Activated T-helper 1 cell treated with anti-CD3 and anti-CD28 coated beads, Interleukin-12 subunit alpha, Interleukin-12 subunit beta, Interleukin-2, Interleukin-4 antibody, amounts not matched to agents 30 ng/mL and 10 ng/mL and 1 ng/mL, durations not matched to agents 14 hours and 24 hours and 36 hours (primary cell): ENCODE results near the gene PTPN14. TPM values are rescaled to one million over a fixed set of nuclear protein-coding genes. Genes with fewer than 3 reads are reported as not detected.
"Not testable (repeated sequence)": the region's sequence is repeated elsewhere in the genome, so short reads cannot be mapped to it uniquely, and the experiment has no call there.

Source experiments
- DNase-seq: peaks from one replicate; pipeline ENCODE4 v3.0.0; 2021; ENCODE audit warnings: low spot score
- H3K27ac Mint-ChIP-seq: one replicate; pipeline ENCODE4 v1.8.0; 2021; ENCODE audit warnings: mild to moderate bottlenecking, mixed read lengths
- H3K27me3 Mint-ChIP-seq: one replicate; pipeline ENCODE4 v1.8.0; 2022; ENCODE audit warnings: mild to moderate bottlenecking, moderate library complexity, mixed read lengths; ENCODE audit not compliant: insufficient read depth
- H3K36me3 Mint-ChIP-seq: one replicate; pipeline ENCODE4 v1.8.0; 2021; ENCODE audit warnings: low read depth, mixed read lengths
- H3K4me1 Mint-ChIP-seq: one replicate; pipeline ENCODE4 v1.8.0; 2021; ENCODE audit warnings: low read depth, mixed read lengths
- H3K4me3 Mint-ChIP-seq: one replicate; pipeline ENCODE4 v1.8.0; 2021; ENCODE audit warnings: mild to moderate bottlenecking, moderate library complexity, mixed read lengths
- H3K9me3 Mint-ChIP-seq: one replicate; pipeline ENCODE4 v1.8.0; 2021; ENCODE audit warnings: mixed read lengths
- intact Hi-C: fragments of 100-400 bp; cut with micrococcal nuclease; formaldehyde crosslinking; loops from one replicate; pipeline ENCODE4 v1.15.1; 2024
- total RNA-seq: library from RNA; stranded (reverse); gene quantifications from 2 replicates; pipeline ENCODE4 v1.2.3, GENCODE V29; 2022

PTPN14 gene
- total RNA-seq, 1 donor from 2014 or later = 20.6 TPM

- Mint-ChIP-seq H3K9me3 (no peaks in the 10 kb centered on the region), H3K36me3 (no peaks in the 10 kb centered on the region), H3K4me3 (no peak overlapping the region), H3K4me1 (no peaks in the 10 kb centered on the region), H3K27ac (no peak overlapping the region), H3K27me3 (peaks cover 24% of the 10 kb centered on the region)
- intact Hi-C loops = no loop called here
- DNase-seq = no peak
These were observed 6.6 kb downstream of the PTPN14 start for GRCh38 chr1:214544791-214545190.

GRCh38 chr1:214542275-214543199 lies 8.9 kb downstream of the PTPN14 start:
- no peak for DNase-seq
- peaks cover 30% of the 10 kb centered on the region for H3K27me3 Mint-ChIP-seq
- H3K4me3 Mint-ChIP-seq = no peak overlapping the region
- no peaks in the 10 kb centered on the region for H3K36me3 Mint-ChIP-seq
- H3K27ac Mint-ChIP-seq = no peak overlapping the region
- H3K9me3 Mint-ChIP-seq = no peaks in the 10 kb centered on the region
- intact Hi-C loops = no loop called here
- no peaks in the 10 kb centered on the region for H3K4me1 Mint-ChIP-seq

GRCh38 chr1:214541693-214542092 lies 9.7 kb downstream of the PTPN14 start:
- H3K36me3 Mint-ChIP-seq = no peaks in the 10 kb centered on the region
- no peaks in the 10 kb centered on the region for H3K4me1 Mint-ChIP-seq
- H3K9me3 Mint-ChIP-seq = no peaks in the 10 kb centered on the region
- H3K27me3 Mint-ChIP-seq = peaks cover 26% of the 10 kb centered on the region
- intact Hi-C loops = no loop called here
- H3K4me3 Mint-ChIP-seq = no peak overlapping the region
- H3K27ac Mint-ChIP-seq = no peak overlapping the region
- DNase-seq = no peak

GRCh38 chr1:214541206-214541605 lies 10.2 kb downstream of the PTPN14 start:
- intact Hi-C loops = no loop called here
- H3K27ac Mint-ChIP-seq = no peak overlapping the region
- no peaks in the 10 kb centered on the region for H3K36me3 Mint-ChIP-seq
- peaks cover 26% of the 10 kb centered on the region for H3K27me3 Mint-ChIP-seq
- no peak overlapping the region for H3K4me3 Mint-ChIP-seq
- H3K4me1 Mint-ChIP-seq = no peaks in the 10 kb centered on the region
- no peaks in the 10 kb centered on the region for H3K9me3 Mint-ChIP-seq
- no peak for DNase-seq

- no peak overlapping the region for H3K4me3 Mint-ChIP-seq
- no peaks in the 10 kb centered on the region for H3K4me1 Mint-ChIP-seq
- no peak for DNase-seq
- H3K27ac Mint-ChIP-seq = no peak overlapping the region
- intact Hi-C loops = no loop called here
- peaks cover 26% of the 10 kb centered on the region for H3K27me3 Mint-ChIP-seq
- no peaks in the 10 kb centered on the region for H3K36me3 Mint-ChIP-seq
- H3K9me3 Mint-ChIP-seq = no peaks in the 10 kb centered on the region
These were observed 11.1 kb downstream of the PTPN14 start for GRCh38 chr1:214540324-214540723.

GRCh38 chr1:214538496-214538895 lies 12.9 kb downstream of the PTPN14 start:
- no peaks in the 10 kb centered on the region for H3K36me3 Mint-ChIP-seq
- peaks cover 20% of the 10 kb centered on the region for H3K27me3 Mint-ChIP-seq
- DNase-seq = no peak
- intact Hi-C loops = no loop called here
- no peaks in the 10 kb centered on the region for H3K4me1 Mint-ChIP-seq
- H3K9me3 Mint-ChIP-seq = no peaks in the 10 kb centered on the region
- H3K4me3 Mint-ChIP-seq = no peak overlapping the region
- H3K27ac Mint-ChIP-seq = no peak overlapping the region

- Mint-ChIP-seq H3K27me3 (peaks cover 20% of the 10 kb centered on the region), H3K4me3 (no peak overlapping the region), H3K9me3 (no peaks in the 10 kb centered on the region), H3K36me3 (no peaks in the 10 kb centered on the region), H3K4me1 (no peaks in the 10 kb centered on the region), H3K27ac (no peak overlapping the region)
- intact Hi-C loops = no loop called here
- no peak for DNase-seq
These were observed 13.4 kb downstream of the PTPN14 start for GRCh38 chr1:214537872-214538473.

GRCh38 chr1:214537219-214537618 lies 14.2 kb downstream of the PTPN14 start:
- peaks cover 18% of the 10 kb centered on the region for H3K27me3 Mint-ChIP-seq
- H3K4me1 Mint-ChIP-seq = no peaks in the 10 kb centered on the region
- H3K27ac Mint-ChIP-seq = no peak overlapping the region
- H3K9me3 Mint-ChIP-seq = no peaks in the 10 kb centered on the region
- no peaks in the 10 kb centered on the region for H3K36me3 Mint-ChIP-seq
- intact Hi-C loops = no loop called here
- no peak overlapping the region for H3K4me3 Mint-ChIP-seq
- no peak for DNase-seq

- H3K4me3 Mint-ChIP-seq = no peak overlapping the region
- intact Hi-C loops = no loop called here
These were observed 19.3 kb downstream of the PTPN14 start for GRCh38 chr1:214532070-214532469.

GRCh38 chr1:214525535-214526019 lies 25.8 kb downstream of the PTPN14 start:
- intact Hi-C loops = no loop called here
- H3K9me3 Mint-ChIP-seq = no peaks in the 10 kb centered on the region
- H3K4me1 Mint-ChIP-seq = peaks cover 27% of the 10 kb centered on the region
- DNase-seq = no peak
- peaks cover 9% of the 10 kb centered on the region for H3K27me3 Mint-ChIP-seq
- H3K27ac Mint-ChIP-seq = no peak overlapping the region
- H3K36me3 Mint-ChIP-seq = no peaks in the 10 kb centered on the region
- no peak overlapping the region for H3K4me3 Mint-ChIP-seq

More at GRCh38 chr1:214532070-214532469, 19.3 kb downstream of the PTPN14 start:
- Mint-ChIP-seq H3K36me3 (no peaks in the 10 kb centered on the region), H3K27me3 (peaks cover 4% of the 10 kb centered on the region), H3K9me3 (no peaks in the 10 kb centered on the region), H3K27ac (no peak overlapping the region), H3K4me1 (peaks cover 4% of the 10 kb centered on the region)
- DNase-seq = no peak

GRCh38 chr1:214524824-214525223 lies 26.6 kb downstream of the PTPN14 start:
- Mint-ChIP-seq H3K4me3 (no peak overlapping the region), H3K27me3 (peaks cover 9% of the 10 kb centered on the region), H3K9me3 (no peaks in the 10 kb centered on the region), H3K4me1 (peaks cover 27% of the 10 kb centered on the region), H3K27ac (no peak overlapping the region), H3K36me3 (no peaks in the 10 kb centered on the region)
- DNase-seq = no peak
- intact Hi-C loops = no loop called here

GRCh38 chr1:214523124-214523824 lies 28.1 kb downstream of the PTPN14 start:
- no peaks in the 10 kb centered on the region for H3K36me3 Mint-ChIP-seq
- intact Hi-C loops = no loop called here
- no peak overlapping the region for H3K4me3 Mint-ChIP-seq
- no peak overlapping the region for H3K27ac Mint-ChIP-seq
- peaks cover 9% of the 10 kb centered on the region for H3K27me3 Mint-ChIP-seq
- H3K9me3 Mint-ChIP-seq = no peaks in the 10 kb centered on the region
- H3K4me1 Mint-ChIP-seq = peaks cover 22% of the 10 kb centered on the region
- no peak for DNase-seq

- H3K9me3 Mint-ChIP-seq, DNase-seq, H3K27ac Mint-ChIP-seq, H3K4me3 Mint-ChIP-seq, intact Hi-C loops, H3K27me3 Mint-ChIP-seq, H3K36me3 Mint-ChIP-seq: not testable (repeated sequence)
- peaks cover 26% of the 10 kb centered on the region for H3K4me1 Mint-ChIP-seq
These were observed 29.9 kb downstream of the PTPN14 start for GRCh38 chr1:214521458-214521857.
